NCI-H1930 (cell line): ENCODE data around the gene CILP.

Source experiments
- DNase-seq, 2 experiments: peaks; one replicate each; lab custom pipeline; 2025; lab: John Stamatoyannopoulos, UW

The CILP gene

GRCh38 chr15:65156692-65157091 is 54.6 kb downstream of the CILP start:
- DNase-seq, result no peak

GRCh38 chr15:65154720-65155119 is 56.6 kb downstream of the CILP start:
- no peak for DNase-seq

DNA sequence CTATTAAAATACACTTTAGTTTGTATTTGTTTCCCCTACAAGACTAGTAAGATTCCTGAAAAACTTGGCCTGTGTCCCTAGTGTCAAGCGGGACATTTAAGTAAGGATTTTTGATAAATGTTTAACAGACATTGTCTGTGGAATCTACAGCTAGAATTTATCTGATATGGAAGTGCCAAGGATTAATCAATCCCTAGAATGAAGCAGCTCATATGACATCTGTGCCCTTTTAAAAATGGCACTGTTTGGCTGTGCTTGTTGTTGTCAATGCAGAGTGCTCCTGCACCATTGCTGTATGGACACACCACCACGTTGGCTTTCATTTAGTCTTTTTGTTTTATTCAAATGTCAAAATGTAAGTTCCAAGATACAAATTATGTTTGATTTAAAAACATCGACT is 63.4 kb downstream of the CILP start:
- DNase-seq, result no peak

- DNase-seq, result no peak
These were observed 64.8 kb downstream of the CILP start for GRCh38 chr15:65146438-65146837.
